GM21447 (cell line): ENCODE results near the gene C1R.
"Not testable (repeated sequence)": the region's sequence is repeated elsewhere in the genome, so short reads cannot be mapped to it uniquely, and the experiment has no call there.

Source experiments
- ATAC-seq: cut with Tn5 transposase; IDR thresholded peaks from one replicate; pipeline ENCODE4 v1.9.1; 2021; ENCODE audit not compliant: unreplicated experiment

C1R gene

GRCh38 chr12:7069386-7069785, 22.9 kb downstream of the C1R start:
- ATAC-seq: no peak

- no peak for ATAC-seq
Measured at GRCh38 chr12:7068994-7069346, 23.3 kb downstream of the C1R start.

GRCh38 chr12:7068240-7068993, 23.8 kb downstream of the C1R start:
- no peak for ATAC-seq

GRCh38 chr12:7067096-7067495, 25.1 kb downstream of the C1R start:
- ATAC-seq: no peak

DNA sequence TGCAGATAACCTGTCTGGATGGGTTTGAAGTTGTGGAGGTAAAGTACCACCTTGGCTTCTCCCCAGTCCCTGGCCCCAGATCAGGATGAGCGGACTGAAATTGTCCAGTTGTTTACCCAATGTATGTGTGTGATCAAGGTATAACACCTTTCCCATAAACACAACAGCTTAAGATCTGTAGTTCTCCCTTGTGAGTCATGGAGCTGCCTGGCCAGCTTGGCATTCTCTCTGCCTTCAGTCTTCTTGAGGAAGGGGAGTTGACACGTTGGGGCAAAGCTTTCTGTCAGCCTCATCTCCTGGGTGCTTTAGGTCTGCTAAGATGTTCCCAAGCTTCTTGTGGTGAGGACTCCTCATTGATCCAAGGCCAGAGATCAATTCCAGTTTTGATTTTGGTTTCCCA, 25.6 kb downstream of the C1R start:
- ATAC-seq: no peak

DNA sequence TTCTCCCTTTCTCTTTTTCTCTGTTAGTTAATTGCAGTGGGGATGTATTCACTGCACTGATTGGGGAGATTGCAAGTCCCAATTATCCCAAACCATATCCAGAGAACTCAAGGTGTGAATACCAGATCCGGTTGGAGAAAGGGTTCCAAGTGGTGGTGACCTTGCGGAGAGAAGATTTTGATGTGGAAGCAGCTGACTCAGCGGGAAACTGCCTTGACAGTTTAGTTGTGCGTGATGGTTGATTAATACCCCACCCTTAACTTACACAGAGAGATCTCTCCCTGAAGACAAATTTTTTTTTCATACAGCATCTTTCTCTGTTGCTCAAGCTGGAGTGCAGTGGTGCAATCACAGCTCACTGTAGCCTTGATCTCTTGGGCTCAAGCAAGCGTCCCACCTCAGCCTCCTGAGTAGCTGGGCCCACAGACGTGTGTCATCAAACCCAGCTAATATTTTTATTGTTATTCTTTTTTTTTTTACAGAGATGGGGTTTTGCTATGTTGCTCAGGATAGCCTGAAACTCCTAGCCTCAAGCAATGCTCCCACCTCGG, 27.1 kb downstream of the C1R start:
- no peak for ATAC-seq

DNA sequence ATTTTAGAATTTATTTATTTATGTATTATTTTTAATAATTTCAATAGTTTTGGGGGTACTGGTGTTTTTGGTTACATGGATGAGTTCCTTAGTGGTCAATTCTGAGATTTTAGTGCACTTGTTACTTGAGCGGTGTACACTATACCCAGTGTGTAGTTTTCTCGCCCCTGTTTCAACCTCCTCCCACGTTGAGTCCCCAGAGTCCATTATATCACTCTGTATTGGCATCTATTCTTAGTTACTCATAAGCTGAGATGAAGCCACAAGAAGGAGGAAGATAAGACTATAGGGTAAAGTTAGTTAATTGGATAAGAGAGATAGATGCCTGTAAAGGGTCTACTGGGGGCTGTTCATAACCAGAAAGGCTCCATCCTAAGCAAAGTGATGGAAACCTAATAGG, 27.7 kb downstream of the C1R start:
- no peak for ATAC-seq

GRCh38 chr12:7061596-7061995, 30.6 kb downstream of the C1R start:
- no peak for ATAC-seq

GRCh38 chr12:7061138-7061537, 31.1 kb downstream of the C1R start:
- no peak for ATAC-seq

DNA sequence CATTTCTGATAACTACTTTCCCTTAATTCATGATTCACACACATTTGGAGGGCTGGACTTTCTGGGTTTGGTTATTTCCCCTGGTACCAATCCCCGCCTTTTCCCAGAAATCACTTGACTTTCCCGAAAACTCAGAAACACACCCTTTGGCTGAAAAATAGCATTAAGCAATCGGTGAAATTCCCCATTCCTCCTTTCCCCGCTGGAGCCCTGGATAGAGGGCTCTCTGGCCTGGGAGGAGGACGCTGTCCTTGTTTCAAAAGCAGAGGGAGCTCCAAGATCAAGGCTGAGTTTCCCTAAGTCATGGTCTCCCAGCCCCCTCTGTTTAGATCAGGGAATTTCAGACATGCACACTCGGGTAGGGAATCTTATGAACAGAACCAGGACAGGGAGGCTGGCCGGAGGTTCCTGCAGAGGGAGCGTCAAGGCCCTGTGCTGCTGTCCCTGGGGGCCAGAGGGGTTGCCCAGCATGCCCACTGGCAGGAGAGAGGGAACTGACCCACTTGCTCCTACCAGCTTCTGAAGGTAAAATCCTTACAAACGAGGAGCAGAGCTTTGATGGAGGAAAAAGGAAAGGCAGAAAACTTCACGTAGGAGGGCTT, 31.8 kb downstream of the C1R start, which contains the start of gene C1S:
Gene C1S (plus strand): TSS at position 366 of the 602 bp plus-strand sequence. CDS start 1,195 bp downstream, outside the sequence.
- no peak for ATAC-seq

DNA sequence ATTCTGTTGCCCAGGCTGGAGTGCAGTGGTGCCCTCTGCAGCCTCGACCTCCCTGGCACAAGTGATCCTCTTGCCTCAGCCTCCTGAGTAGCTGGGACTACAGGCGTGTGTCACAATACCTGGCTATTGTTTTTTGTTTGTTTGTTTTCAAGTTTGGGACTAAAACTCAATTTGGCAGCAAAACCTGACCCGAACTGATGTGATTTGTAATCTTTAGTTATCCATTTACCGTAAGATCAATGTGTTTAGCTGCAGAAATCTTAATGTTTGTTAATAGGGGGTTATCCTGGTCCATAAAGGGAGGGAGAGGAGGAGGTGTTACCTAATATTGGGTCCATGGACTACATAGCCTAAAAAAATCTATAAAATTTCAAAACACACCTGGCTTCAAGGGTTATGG, 32.5 kb downstream of the C1R start:
- ATAC-seq: no peak

DNA sequence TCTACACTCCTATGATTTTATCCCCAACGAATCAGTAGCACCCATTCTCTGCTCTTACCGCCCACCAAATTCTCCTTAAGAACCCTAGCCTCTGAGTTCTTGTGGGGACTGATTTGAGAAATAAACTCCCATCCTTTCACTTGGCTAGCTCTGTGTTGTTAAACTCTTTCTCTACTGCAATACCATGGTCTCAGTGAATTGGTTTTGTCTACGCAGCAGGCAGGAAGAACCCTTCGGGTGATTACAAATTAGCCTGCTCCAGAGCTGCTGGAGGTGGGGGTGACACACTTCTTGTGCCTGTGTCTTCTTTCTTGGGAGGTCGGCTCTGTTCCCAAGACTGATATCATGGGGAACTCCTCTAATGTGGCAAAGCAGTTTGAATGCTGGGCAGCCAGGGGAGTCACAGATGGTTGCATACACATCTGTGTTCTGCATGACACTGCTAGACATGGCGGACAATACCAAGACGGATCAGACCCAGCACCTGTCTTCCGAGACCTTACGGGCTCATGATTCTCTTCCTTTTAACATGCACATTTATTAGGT, 33.3 kb downstream of the C1R start:
- no peak for ATAC-seq

DNA sequence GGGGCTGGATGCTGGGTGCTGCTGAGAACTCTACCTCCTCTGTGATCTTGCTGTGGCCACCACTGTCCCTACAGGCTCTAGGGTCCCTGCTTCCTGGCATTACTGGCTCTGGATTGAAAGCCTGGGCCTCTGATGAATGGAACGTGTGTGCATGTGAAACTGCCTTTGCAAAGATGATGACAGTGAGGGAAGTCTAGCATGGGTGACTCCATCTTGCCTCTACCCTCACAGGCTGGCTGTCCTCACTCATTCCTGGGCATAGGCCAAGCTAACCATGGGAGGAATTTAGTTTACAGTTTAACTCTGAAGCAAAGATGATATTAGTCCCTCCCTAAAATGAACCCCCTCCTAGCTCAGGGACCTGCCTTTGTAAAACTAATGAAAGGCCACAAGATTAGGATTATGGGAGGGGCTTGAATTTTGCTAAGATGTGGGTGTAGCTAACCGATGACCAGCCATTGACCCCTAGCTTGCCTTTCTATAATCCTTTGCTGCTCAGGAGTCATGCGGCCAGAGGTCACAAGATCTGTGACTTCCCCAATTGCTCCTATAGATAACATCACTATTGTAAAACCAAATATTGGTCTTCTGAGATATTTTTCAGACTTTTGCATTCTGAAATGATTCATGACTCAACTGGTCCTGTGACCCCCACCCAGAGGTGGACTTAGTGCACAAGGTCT, 33.9 kb downstream of the C1R start:
- no peak for ATAC-seq

GRCh38 chr12:7055736-7056135, 36.5 kb downstream of the C1R start:
- not testable (repeated sequence) for ATAC-seq

DNA sequence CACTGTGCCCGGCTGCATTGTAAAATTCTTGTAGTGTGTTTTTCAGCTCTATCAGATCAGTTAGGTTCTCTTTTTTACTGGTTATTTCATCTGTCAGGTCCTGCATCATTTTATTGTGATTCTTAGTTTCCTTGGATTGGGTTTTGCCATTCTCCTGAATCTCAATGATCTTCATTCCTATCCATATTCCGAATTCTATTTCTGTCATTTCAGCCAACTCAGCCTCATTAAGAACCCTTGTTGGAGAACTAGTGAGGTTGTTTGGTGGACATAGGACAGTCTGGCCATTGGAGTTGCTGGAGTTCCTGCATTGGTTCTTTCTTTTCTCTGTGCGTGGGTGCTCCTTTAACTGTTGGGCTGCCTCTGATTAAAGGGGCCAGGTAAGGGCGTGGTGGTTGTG, 37.3 kb downstream of the C1R start:
- no peak for ATAC-seq

DNA sequence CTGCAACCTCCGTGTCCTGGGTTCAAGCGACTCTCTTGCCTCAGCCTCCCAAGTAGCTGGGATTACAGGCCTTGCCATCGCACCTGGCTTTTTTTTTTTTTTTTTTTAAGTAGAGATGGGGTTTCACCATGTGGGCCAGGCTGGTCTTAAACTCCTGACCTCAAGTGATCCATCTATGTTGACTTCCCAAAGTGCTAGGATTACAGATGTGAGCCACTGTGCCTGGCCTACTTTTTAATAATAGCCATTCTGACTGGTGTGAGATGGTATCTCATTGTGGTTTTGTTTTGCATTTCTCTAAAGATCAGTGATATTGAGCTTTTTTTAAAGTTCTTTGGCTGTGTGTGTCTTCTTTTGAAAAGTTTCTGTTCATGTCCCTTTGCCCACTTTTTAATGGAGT, 42.3 kb downstream of the C1R start:
- ATAC-seq: not testable (repeated sequence)

DNA sequence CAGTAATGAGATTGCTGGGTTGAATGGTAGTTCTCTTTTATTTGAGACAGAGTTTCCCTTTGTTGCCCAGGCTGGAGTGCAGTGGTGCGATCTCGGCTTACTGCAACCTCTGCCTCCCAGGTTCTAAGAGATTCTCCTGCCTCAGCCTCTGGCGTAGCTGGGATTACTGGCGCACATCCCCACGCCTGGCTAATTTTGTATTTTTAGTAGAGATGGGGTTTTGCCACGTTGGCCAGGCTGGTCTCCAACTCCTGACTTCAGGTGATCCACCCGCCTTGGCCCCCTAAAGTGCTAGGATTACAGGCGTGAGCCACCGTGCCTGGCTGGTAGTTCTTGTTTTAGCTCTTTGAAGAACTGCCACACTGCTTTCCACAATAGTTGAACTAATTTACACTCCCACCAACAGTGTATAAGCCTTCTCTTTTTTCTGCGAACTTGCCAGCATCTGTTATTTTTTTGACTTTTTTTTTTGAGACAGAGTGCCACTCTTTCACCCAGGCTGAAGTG, 42.7 kb downstream of the C1R start:
- not testable (repeated sequence) for ATAC-seq

GRCh38 chr12:7047306-7047705, 44.9 kb downstream of the C1R start:
- ATAC-seq: no peak

GRCh38 chr12:7046383-7047105, 45.7 kb downstream of the C1R start:
- ATAC-seq: no peak

GRCh38 chr12:7045913-7046312, 46.3 kb downstream of the C1R start:
- no peak for ATAC-seq

GRCh38 chr12:7042842-7043241, 49.4 kb downstream of the C1R start:
- no peak for ATAC-seq
